H9 (cell line): Measurements from ENCODE around the gene HYAL4. TPM values are rescaled to one million over a fixed set of nuclear protein-coding genes. Genes with fewer than 3 reads are reported as not detected.

Experiments used
- DNase-seq: peaks from one replicate; pipeline ENCODE4 v3.0.0-alpha.2; 2017
- H2AFZ ChIP-seq: one replicate; pipeline ENCODE4 v1.6.1; 2013; ENCODE audit warnings: mild to moderate bottlenecking, low read length, control low read depth, moderate library complexity
- H2AK5ac ChIP-seq: 2 replicates; pipeline ENCODE4 v1.6.1; 2013; ENCODE audit warnings: low read length, control low read depth, mixed read lengths; ENCODE audit not compliant: insufficient read length
- H2BK120ac ChIP-seq: one replicate; pipeline ENCODE4 v1.6.1; 2013; ENCODE audit warnings: low read depth, mild to moderate bottlenecking, low read length, control low read depth, inconsistent platforms; ENCODE audit not compliant: poor library complexity, severe bottlenecking
- H2BK12ac ChIP-seq: 2 replicates; pipeline ENCODE4 v1.6.1; 2013; ENCODE audit warnings: low read length, control low read depth, mixed read lengths, low read depth; ENCODE audit not compliant: insufficient read length
- H2BK15ac ChIP-seq: 2 replicates; pipeline ENCODE4 v1.6.1; 2013; ENCODE audit warnings: low read depth, low read length, control low read depth
- H2BK20ac ChIP-seq: one replicate; pipeline ENCODE4 v1.6.1; 2013; ENCODE audit warnings: low read depth, mild to moderate bottlenecking, low read length, control low read depth, inconsistent platforms; ENCODE audit not compliant: poor library complexity, severe bottlenecking
- H2BK5ac ChIP-seq: 2 replicates; pipeline ENCODE4 v1.6.1; 2013; ENCODE audit warnings: low read length, control low read depth, mixed read lengths; ENCODE audit not compliant: insufficient read length
- H3K14ac ChIP-seq: 2 replicates; pipeline ENCODE4 v1.6.1; 2013; ENCODE audit warnings: low read length, control low read depth; ENCODE audit not compliant: insufficient read depth
- H3K18ac ChIP-seq: 2 replicates; pipeline ENCODE4 v1.6.1; 2013; ENCODE audit warnings: low read depth, mild to moderate bottlenecking, mixed read lengths, low read length, control low read depth; ENCODE audit not compliant: insufficient read length
- H3K23ac ChIP-seq: 2 replicates; pipeline ENCODE4 v1.6.1; 2013; ENCODE audit warnings: low read length, control low read depth, mixed read lengths, low read depth; ENCODE audit not compliant: insufficient read length
- H3K23me2 ChIP-seq: 2 replicates; pipeline ENCODE4 v1.6.1; 2013; ENCODE audit warnings: low read depth, mild to moderate bottlenecking, mixed read lengths, low read length, control low read depth; ENCODE audit not compliant: insufficient read length, poor library complexity, severe bottlenecking
- H3K27ac ChIP-seq: 2 replicates; pipeline ENCODE4 v1.5.1; 2013; ENCODE audit warnings: low read length, control low read depth, mixed read lengths, low read depth; ENCODE audit not compliant: insufficient read length
- H3K27me3 ChIP-seq: 2 replicates; pipeline ENCODE4 v1.6.1; 2013; ENCODE audit warnings: low read length, control low read depth, inconsistent platforms; ENCODE audit not compliant: insufficient read depth
- H3K4ac ChIP-seq: 2 replicates; pipeline ENCODE4 v1.6.1; 2013; ENCODE audit warnings: low read depth, mild to moderate bottlenecking, control low read depth, inconsistent platforms, low read length, moderate library complexity
- H3K4me1 ChIP-seq: 2 replicates; pipeline ENCODE4 v1.6.1; 2013; ENCODE audit warnings: low read length, control low read depth, inconsistent platforms; ENCODE audit not compliant: insufficient read depth
- H3K4me2 ChIP-seq: 2 replicates; pipeline ENCODE4 v1.6.1; 2013; ENCODE audit warnings: low read length, control low read depth, mixed read lengths; ENCODE audit not compliant: insufficient read length, insufficient read depth
- H3K56ac ChIP-seq: 2 replicates; pipeline ENCODE4 v1.6.1; 2013; ENCODE audit warnings: low read depth, mild to moderate bottlenecking, mixed read lengths, low read length, control low read depth; ENCODE audit not compliant: insufficient read length
- H3K79me1 ChIP-seq: 2 replicates; pipeline ENCODE4 v1.6.1; 2013; ENCODE audit warnings: low read depth, mild to moderate bottlenecking, moderate library complexity, low read length, control low read depth, inconsistent platforms; ENCODE audit not compliant: insufficient read depth, poor library complexity, severe bottlenecking
- H3K79me2 ChIP-seq: 2 replicates; pipeline ENCODE4 v1.6.1; 2013; ENCODE audit warnings: low read length, control low read depth, inconsistent platforms; ENCODE audit not compliant: insufficient read depth
- H3K9ac ChIP-seq: 2 replicates; pipeline ENCODE4 v1.6.1; 2013; ENCODE audit warnings: low read length, control low read depth, mixed read lengths; ENCODE audit not compliant: insufficient read length; ENCODE audit errors: extremely low read depth
- H3K9me3 ChIP-seq: one replicate; pipeline ENCODE4 v1.6.1; 2013; ENCODE audit warnings: low read depth, low read length, inconsistent platforms; ENCODE audit not compliant: control insufficient read depth
- H3T11ph ChIP-seq: one replicate; pipeline ENCODE4 v1.6.1; 2013; ENCODE audit warnings: mild to moderate bottlenecking, low read length, control low read depth, inconsistent platforms
- H4K20me1 ChIP-seq: one replicate; pipeline ENCODE4 v1.6.1; 2013; ENCODE audit not compliant: control insufficient read depth, insufficient read length, insufficient read depth
- H4K5ac ChIP-seq: 2 replicates; pipeline ENCODE4 v1.6.1; 2013; ENCODE audit warnings: low read depth, mild to moderate bottlenecking, mixed read lengths, low read length, control low read depth; ENCODE audit not compliant: insufficient read length
- H4K8ac ChIP-seq: replicated peaks from 2 replicates; pipeline ENCODE4 v1.6.1; 2013; ENCODE audit warnings: low read length, control low read depth, mixed read lengths, low read depth; ENCODE audit not compliant: insufficient read length
- H4K91ac ChIP-seq: 2 replicates; pipeline ENCODE4 v1.6.1; 2013; ENCODE audit warnings: low read depth, mild to moderate bottlenecking, moderate library complexity, mixed read lengths, low read length, control low read depth; ENCODE audit not compliant: insufficient read length
- H3K27ac Mint-ChIP-seq, 3 experiments: 2 replicates in 2 of 3; 3 replicates in 1 of 3; pipeline ENCODE4 v1.8.0; 2020 to 2021; ENCODE audit warnings: mixed read lengths in 3 of 3, mild to moderate bottlenecking in 1 of 3, moderate library complexity in 1 of 3
- H3K27me3 Mint-ChIP-seq: 2 replicates; pipeline ENCODE4 v1.8.0; 2021; ENCODE audit warnings: low read depth, mild to moderate bottlenecking, moderate library complexity, mixed read lengths
- H3K36me3 Mint-ChIP-seq, 3 experiments: 2 replicates in 2 of 3; 3 replicates in 1 of 3; pipeline ENCODE4 v1.8.0; 2020 to 2021; ENCODE audit warnings: low read depth in 3 of 3, mixed read lengths in 3 of 3; ENCODE audit not compliant: insufficient read depth in 1 of 3
- H3K4me1 Mint-ChIP-seq, 2 experiments: 2 replicates each; pipeline ENCODE4 v1.8.0; 2020; ENCODE audit warnings: mixed read lengths in 2 of 2
- H3K4me3 Mint-ChIP-seq, 2 experiments: 2 replicates in 1 of 2; 3 replicates in 1 of 2; pipeline ENCODE4 v1.8.0; 2020 to 2021; ENCODE audit warnings: mild to moderate bottlenecking in 2 of 2, mixed read lengths in 2 of 2, moderate library complexity in 1 of 2
- H3K9me3 Mint-ChIP-seq, 2 experiments: 2 replicates in 1 of 2; 3 replicates in 1 of 2; pipeline ENCODE4 v1.8.0; 2020; ENCODE audit warnings: mild to moderate bottlenecking in 2 of 2, mixed read lengths in 2 of 2, moderate library complexity in 1 of 2
- CTCF ChIP-seq: fragments of 200-600 bp; sonication (generic); conservative IDR thresholded peaks from 3 replicates; pipeline ENCODE4 v1.8.0; 2021; ENCODE audit warnings: antibody characterized with exemption, mild to moderate bottlenecking
- WGBS: extraction: QIAGEN DNeasy Blood & Tissue Kit; methylation state at CpG from one replicate; pipeline ENCODE4 v1.1.7; 2013; ENCODE audit warnings: missing lambda C conversion rate, low lambda C conversion rate, mixed read lengths; ENCODE audit not compliant: insufficient read length; ENCODE audit errors: extremely low coverage; 5-methylcytosine and 5-hydroxymethylcytosine counted together
- total RNA-seq: library from RNA; stranded (reverse); gene quantifications from 2 replicates; pipeline ENCODE4 v1.2.1, GENCODE V29; 2021

HYAL4 gene
- total RNA-seq, 1 experiment from 2014 or later = not detected

DNA sequence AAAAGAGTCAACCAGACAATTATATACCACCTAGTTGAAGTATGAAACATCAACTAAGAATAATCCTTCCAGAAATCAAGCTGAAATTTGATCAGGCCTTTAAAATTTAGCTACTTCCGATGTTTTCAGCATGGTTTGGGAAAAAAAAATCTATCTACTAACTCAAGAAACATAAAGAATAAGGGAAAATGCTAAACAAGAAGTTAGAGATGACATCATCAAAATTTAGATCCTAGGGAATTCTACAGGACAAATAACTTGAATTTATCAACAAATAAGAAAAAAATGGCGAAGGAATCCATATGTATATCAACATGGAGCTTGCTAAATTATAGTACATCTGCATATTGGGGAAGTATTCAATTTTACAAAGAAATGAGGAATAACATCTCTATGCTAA is 36.3 kb downstream of the HYAL4 start:
- no peaks in the 10 kb centered on the region for H3K27me3 Mint-ChIP-seq

More for the DNA sequence above, 36.3 kb downstream of the HYAL4 start:
- Histone ChIP-seq H3T11ph (no peak overlapping the region), H3K9ac (no peak overlapping the region), H3K14ac (no peak overlapping the region), H2BK12ac (no peak overlapping the region), H3K4me1 (no peaks in the 10 kb centered on the region), H3K9me3 (no peaks in the 10 kb centered on the region), H4K91ac (no peak overlapping the region), H4K5ac (no peak overlapping the region), H3K4me2 (no peak overlapping the region), H2AK5ac (no peak overlapping the region), H3K23ac (no peak overlapping the region), H3K4ac (no peak overlapping the region), H2BK120ac (no peak overlapping the region), H2BK5ac (no peak overlapping the region), H3K79me2 (no peaks in the 10 kb centered on the region), H3K56ac (no peak overlapping the region), H2AFZ (no peak overlapping the region), H3K27ac (no peak overlapping the region), H3K23me2 (no peaks in the 10 kb centered on the region), H3K27me3 (no peaks in the 10 kb centered on the region), H4K20me1 (no peaks in the 10 kb centered on the region), H4K8ac (no peak overlapping the region), H3K18ac (no peak overlapping the region), H2BK15ac (no peak overlapping the region), H3K79me1 (no peaks in the 10 kb centered on the region), H2BK20ac (no peak overlapping the region)
- Mint-ChIP-seq H3K27ac (no peak overlapping the region), H3K4me3 (no peak overlapping the region), H3K36me3 (no peaks in the 10 kb centered on the region), H3K4me1 (no peaks in the 10 kb centered on the region), H3K9me3 (no peaks in the 10 kb centered on the region)
- DNase-seq = no peak
- no CpG with 5 or more reads among the region's 2 CpGs for WGBS
- TF ChIP-seq CTCF = no peak
